ENCODE data around the gene ANKRD23.

ANKRD23 gene

DNA sequence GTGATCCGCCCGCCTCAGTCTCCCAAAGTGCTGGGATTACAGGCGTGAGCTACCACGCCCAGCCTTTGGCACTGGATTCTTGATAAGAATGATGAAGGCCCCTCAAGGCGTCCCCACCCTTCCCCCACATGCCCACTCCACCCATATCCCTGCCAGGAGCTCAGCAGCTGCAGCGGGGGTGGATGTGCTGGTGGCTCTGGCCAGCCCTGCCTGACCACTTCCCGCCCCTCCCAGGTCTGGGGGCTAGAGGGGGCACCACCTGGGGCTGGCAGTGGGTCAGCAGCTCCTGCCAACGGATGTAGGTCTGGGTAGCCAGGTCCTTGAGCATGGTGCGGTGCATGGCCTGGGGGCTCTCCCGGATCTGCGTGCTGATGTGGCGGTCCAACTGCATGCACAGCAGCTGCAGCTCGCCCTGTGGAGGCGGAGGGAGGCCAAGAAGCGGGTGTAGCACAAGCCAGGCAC, 33.8 kb upstream of the ANKRD23 start:
- no peak for DNase-seq (ENCODE audit: low read depth, low spot score)

DNA sequence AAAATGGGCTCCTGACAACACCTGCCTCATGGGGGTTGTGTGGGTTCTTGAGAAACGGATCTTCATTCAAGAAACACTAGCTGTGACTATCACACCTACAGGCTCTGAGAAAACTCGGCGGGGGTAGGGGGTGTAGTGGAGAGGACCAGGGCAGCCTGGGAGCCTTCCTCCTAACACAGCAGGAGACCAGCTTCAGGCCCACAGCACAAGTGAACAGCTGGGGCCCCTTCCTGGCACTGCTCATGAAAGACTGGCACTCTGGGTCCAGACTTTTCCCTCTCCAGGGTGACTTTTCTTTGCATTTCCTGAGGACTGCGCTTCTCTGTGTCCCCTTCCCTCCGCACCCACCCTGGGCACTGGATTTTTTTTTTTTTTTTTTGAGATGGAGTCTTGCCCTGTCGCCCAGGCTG, 33.2 kb upstream of the ANKRD23 start:
- no peak for DNase-seq (ENCODE audit: low read depth, low spot score)

DNA sequence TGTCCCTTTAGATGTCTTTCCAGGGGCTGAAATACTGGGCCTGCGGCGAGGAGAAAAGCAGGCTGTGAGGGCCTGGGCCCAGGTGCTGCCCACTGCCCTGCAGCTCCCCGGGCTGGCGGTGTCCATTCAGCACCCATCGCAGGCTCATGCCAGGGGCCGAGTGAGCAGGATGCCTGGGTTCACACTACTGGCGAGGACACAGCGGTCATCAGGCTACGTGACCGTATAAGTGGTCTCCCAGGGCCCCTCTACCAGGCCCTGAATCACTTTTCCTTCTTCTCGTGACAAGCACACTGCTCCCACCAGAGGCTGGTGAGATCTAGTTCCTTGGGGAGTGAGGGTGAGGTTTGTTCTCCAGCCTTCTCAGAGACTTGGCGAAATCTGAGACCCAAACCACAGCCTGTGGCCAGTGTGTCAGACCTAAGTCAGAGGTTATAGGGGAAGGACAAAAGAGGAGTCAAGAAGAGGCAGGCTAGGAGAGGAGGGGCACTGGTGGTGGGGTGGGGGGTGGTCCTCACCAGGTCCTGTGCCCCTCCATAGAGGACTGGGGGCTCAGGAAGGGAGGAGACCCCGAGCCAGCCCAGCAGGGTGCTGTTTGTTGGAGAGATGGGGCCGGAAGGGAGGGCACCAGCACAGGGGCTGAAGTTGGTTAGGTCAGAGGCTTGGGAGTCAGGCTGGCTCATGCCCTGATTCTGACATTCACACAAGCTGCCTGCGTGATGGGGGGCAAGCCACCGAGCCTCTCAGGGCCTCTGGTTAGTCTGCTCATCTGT, 32.6 kb upstream of the ANKRD23 start:
- peak; percentile 39 for DNase-seq (ENCODE audit: low read depth, low spot score)

DNA sequence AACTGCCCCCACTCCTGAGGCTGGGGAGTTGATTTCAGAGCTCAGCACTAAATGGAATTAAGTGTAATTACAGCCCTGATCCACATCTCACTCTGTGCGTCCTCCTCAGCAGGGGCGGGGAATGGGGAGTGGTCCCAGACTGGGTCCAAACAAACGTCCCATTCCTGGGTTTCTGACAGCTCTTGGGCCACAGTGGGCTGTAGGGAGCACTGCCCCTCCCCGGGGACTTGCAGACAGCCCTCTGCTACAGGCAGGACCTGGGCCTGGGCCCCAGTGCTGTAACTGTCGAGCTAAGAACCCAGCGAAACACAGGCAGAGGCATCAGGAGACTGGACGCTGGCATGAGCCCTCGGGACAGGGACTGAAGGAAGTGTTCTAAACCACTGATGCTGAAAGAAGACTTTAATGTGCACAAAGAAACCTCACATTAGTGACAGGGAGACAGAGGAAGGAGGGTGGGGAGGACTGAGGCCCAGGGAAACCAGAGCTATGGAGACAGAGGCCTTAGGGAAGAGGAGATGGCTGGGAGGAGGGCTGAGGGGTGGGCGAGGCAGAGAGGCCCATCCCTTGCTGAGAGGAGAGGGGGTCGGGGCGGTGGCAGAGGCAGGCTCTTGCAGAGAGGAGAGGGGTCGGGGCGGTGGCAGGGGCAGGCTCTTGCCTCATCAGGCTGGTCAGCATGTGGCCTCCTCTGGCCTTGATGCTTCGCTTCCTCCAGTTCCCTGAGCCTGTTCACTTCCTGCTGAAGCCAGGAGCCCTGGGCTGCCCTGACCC, 31.9 kb upstream of the ANKRD23 start:
- no peak for DNase-seq (ENCODE audit: low read depth, low spot score)

DNA sequence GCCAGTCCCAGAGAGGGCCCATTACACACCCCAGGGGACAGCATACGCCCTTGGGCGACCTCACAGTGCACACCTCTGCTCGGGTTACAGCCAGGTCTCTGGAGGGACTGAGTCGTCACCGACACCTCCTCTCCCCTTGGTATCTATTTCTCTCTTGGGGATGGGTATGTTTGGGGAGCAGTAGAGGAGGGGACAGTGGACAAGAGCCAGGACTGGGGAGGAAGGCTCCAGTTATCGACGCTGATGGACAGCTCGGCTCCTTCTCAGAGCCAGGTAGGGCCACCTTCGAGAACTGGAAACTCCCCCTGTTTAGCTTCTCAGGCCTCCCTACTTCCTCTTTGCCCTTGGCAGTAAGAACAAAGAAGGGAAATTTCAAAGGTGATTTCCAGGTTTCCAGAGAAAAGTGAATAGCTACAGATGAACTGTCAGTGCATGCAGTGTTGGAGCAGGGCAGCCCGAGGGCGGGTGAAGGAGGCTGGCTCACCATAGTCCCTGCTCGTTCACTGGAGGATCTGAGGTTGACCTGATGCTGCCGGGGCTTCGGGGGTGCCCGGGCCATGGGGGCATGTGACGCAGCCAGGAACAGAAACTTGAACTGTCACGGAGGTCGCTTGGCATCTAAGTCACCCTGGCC, 30.5 kb upstream of the ANKRD23 start:
- no peak for DNase-seq (ENCODE audit: low read depth, low spot score)

DNA sequence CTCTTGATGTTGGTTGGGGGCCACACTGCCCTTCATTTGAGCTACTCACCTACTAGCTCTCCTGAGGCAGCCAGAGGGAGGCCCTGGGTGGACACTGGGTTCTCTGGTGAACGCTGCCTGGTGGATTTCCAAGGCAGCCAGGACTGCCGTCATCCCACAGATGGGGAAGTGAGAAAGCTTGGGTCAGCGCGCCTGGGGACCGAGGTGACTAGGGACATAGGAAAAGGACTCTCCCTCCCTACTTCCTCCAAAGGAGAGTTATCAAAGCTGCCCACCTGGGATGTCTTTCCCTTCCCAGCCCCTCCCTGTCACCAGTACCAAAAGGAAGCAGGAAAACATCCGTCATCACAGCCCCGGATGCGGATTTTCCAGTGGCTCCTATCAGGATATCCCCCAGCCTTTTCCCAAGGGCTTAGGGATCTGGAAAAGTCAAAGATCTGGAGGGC, 29.9 kb upstream of the ANKRD23 start:
- no peak for DNase-seq (ENCODE audit: low read depth, low spot score)

DNA sequence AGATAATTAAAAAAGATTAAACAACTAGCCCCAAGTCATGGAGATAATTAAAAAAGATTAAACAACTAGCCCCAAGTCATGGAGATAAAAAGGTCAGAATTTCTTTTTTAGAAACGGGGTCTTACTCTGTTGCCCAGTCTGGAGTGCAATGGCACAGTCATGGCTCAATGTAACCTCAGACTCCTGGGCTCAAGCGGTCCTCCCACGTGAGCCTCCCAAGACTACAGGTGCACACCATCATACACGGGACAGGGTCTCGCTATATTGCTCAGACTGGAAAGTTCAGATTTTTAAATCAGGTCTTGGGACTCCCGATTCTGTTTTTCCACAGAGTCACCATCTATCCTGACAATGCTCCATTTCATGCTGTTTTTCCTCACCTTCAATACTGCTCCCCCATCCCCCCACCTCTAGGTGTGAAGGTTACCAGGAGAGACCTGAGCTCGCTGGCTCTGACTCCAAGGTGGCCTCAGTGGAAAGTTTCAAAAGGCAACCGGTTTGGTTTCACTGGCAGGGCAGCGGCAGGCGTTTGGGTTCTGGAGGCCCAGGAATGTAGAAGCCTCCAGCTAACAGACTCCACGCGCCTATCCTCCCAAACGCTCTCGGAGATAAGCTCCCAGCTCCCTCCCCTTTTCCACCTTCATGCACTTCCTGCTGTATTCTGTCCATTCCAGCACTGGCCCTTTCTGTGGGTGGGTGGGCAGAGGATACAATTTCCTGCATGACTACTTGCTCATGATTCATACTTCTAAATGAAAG, 28.9 kb upstream of the ANKRD23 start:
- DNase-seq (ENCODE audit: low read depth, low spot score), result no peak

DNA sequence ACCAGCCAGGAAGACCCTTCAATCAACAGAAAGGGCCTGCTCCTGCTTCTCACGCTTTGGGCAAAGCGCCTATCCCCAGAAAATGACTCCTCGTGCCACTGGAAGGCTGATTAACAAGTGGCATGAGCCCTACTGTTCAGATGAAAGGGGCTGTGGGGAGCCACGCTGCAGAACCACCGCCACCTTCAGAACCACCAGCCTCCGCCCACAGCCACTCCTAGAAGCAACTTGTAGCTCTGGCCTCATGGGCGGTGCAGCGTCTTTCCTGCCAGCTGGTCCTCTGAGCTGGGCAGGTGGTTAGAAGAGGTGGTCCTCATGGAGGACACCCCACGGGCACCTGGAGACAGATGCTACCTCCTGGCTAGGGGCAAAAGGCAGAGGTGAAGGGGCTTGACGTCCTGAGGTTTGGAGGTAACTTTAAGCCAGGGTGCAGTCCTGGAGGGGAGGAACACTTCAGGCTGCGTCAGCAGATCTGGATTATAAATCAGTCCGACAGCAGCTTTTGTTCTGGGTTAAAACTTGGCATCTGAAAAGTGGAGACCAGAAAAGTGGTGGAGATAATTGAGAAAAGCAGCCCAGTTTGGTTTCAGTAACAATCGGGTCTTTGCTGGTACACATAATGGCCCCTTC, 26.9 kb upstream of the ANKRD23 start:
- DNase-seq (ENCODE audit: low read depth, low spot score), result peak; percentile 54

DNA sequence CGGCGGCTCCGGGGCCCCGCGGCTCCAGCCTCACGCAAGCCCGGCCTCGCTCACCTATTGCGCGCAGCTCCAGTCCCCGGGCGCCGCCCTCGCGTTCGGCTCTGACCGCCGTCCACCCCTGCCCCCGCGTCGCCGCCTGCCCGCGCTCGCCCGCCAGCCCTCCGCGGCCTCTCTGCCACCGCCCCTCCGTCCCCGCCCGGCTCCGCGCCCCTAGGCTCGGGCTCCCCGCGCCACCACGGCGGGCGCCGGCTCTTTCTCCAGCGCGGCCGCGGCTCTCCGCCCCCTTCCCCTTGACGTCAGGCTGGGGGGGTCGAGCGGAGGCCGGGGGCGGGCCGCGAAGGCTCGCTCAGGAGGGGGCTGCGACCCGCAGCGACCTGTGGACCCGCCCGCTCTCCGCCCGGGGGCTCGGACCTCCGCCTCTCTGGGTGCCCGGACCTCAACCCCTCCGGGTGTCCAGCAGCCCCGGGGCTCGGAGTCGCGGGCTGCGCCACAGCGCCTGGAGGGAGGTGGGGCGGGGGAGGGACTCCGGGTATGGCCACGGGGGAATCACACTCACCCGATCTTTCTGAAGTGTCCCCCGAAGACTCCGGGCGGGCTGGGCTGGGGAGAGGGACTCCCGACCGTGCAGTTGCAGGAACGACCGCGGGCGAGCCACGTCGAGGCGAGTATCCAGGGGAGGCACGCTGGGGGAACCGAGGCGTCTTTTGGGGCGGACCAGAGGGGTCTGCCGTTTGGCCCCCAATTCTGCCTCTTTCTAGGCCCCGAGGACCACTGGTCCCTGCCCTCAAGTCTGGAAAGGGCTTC, 26.2 kb upstream of the ANKRD23 start, which contains the start of gene SEMA4C:
Gene SEMA4C (minus strand): TSS at position 259 of the 804 bp plus-strand sequence. CDS start 2,194 bp downstream, outside the sequence.
- peak; percentile 80 for DNase-seq (ENCODE audit: low read depth, low spot score)

DNA sequence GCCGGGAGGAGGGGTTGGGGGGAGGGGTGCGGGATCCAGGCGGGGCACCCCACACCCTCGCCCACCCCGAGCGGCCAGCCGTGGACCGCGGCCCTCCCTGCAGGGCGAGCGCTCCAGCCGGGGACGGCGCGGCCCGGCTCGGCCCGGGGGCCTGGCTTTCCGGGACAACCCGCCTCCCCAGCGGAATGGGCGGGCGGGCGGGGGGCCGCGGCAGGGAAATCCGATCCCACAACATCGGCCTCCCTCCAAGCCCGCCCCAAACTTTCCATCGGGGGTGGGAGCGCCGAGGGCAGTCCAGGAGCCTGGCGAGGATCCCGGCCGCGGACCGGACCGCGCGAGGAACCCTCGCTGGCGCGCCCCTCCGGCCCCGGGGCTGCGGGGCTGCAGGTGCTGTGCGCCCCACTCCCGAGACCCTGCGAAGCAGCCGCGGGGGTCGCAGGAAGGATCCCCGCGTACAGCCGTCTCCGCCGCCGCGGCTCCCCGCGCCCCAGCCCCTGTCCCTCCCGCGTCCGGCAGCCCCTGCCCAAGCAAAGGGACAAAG, 25.5 kb upstream of the ANKRD23 start:
- peak; percentile 90 for DNase-seq (ENCODE audit: low read depth, low spot score)

DNA sequence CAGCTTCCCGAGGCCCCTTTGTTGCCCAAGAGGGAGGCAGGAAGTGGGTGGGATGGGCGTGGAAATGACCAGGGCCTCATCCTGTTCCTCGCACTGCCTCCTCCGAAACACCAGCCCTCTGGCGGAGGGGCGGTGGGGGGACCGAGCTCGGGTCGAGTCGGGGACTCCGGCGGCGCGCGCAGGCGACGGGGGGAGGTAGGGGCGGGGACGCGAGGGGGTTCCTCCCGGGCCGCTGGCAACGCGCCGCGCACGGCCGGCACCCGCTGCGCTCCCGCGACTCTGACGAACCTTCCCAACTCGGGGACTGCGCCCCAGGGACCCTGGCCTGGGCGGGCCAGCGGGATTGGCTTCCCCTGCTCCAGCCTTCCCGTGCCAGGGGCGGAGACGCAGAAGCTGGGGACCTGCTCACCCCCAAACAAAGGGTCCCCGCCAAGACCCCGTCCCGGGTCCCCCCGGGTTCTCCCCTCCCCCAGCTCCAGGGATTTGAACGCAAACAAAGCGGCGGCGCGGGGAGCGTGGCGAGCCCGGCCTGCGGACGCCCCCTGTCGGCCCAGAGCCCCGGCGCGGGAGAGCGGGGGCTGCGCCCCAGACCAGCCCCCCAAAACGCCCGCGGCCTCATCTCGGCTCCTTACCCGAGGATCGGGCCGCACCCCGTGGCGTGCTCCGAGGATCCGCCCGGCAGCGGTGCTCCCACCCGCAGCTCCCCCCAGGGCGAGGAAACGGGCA, 24.9 kb upstream of the ANKRD23 start:
- peak; percentile 95 for DNase-seq (ENCODE audit: low read depth, low spot score)

DNA sequence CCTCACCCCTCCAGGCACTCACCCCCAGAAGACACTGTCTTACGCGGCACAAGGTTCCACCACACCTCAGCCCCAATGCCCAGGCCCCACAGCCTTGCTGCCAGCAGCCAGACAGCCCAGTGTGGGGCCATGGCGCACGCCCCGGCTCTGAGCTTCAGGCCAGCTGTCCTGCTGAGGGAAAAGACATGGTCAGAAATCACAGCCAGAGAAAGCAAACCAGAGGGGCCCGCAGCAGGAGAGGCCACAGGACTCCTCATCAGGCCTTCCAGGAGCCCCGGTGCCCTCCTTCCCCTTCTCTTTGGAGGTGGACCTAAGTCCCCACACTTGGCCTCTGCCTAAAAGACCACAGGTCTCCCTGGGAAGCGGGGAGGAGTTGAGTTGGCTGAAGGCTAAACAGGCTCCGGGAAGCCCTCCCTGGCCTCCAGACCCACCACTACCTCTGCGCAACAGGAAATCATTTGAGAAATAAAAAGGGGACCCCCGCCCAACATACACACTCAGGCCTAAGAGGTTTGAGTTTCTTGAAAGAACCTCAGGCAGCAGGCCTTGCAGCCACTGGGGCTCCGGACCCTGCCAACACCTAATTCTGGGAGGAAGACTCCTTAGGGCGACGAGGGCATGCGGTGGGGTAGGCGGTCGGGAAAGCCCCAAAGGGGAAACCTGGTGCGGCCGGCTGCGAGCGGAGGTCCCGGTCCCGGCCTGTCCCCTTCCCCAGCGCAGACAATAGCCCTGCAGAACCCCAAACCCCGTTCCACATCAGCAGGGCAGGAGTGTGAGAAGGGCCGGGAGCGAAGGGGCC, 24.1 kb upstream of the ANKRD23 start:
- peak; percentile 63 for DNase-seq (ENCODE audit: low read depth, low spot score)

DNA sequence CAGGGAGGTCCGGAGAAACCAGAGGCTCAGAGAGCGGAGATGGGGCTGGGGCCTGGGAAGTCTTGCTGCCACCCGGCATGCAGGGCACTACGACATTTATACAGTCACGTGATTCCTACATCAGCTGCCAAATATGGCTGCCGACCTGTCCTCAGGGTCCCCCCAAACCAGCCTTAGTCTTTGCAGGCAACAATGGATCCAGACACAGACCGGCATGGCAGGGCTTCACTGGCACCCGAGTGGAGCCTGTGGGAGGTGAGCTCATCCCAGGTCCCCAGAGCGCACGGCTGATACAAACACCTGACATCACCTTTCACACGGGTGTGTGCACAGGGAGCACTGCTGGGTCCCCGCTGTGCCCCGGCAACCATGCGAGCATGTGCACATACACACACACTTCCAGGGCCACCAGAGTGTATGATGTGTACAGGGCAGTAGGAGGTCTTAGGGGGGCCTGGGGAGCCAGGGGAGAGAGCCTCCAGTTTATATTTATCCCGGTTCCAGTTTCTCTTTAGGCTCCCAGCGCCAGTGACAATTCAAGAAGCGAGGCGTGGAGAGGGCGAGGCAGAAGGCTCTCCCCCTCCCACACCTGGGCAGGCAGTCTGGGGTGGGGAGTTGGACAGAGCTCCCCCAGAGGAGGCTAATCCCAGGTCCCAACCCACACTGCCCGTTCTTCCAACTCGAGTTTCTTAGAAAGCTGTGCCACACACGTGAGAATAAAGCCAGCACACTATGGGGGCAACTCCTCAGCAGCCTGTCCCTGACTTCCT, 23.4 kb upstream of the ANKRD23 start:
- no peak for DNase-seq (ENCODE audit: low read depth, low spot score)

DNA sequence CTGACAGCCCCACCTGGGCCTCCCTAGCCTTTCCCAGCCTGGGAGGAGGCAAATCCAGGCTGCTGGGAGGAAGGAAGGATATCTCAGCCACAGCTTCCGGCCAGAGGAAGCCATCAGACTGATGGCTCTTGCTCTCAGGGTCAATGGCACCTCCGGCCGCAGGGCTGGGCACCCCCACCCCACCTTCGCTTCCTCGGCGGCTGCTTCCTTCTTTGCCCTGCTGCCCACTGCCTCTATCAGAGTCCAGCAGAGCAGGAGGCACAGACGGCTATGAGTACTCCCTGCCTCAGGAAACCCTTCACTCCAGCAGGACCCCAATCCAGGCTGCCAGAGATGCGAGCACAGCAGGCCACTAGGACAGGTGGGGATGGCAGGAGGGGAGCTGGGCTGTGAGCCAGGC, 22.8 kb upstream of the ANKRD23 start:
- no peak for DNase-seq (ENCODE audit: low read depth, low spot score)

DNA sequence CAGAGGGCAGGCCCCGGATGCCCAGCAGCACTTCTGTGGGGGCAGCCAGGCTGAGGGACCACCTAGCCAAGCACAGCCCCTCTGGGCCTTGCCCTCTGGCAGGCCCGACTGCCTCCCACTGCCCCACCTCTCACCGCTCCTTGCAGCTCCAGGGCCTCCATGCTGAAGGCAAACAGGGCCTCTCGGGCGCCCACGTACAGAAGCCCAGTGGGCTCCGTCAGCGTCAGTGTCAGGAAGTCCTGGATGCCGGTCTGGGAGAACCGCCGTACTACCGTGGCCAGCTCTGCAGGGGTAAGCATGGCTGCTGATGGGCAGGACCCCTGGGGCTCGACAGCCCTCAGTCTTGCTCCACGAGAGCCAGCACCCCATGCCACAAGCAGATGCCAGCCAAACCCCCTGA, 22.3 kb upstream of the ANKRD23 start:
- no peak for DNase-seq (ENCODE audit: low read depth, low spot score)

DNA sequence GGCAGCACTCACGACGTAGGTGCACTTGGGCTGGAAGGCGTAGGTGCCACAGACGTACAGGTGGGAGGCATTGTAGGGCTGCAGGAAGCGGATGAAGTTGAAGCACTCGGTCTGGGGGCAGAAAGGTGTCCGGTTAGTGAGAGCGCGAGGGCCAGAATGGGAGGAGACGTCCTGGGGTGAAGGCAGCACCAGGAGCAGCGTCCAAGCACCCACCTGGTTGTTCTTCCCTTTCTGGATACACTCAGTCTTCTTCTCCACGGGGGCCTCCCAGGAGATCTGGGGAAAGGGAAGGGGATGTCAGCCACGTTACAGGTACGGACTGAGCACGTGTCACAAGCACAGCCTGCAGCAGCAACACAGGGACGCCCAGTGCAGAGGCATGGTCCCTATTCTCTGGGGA, 21.8 kb upstream of the ANKRD23 start:
- no peak for DNase-seq (ENCODE audit: low read depth, low spot score)

DNA sequence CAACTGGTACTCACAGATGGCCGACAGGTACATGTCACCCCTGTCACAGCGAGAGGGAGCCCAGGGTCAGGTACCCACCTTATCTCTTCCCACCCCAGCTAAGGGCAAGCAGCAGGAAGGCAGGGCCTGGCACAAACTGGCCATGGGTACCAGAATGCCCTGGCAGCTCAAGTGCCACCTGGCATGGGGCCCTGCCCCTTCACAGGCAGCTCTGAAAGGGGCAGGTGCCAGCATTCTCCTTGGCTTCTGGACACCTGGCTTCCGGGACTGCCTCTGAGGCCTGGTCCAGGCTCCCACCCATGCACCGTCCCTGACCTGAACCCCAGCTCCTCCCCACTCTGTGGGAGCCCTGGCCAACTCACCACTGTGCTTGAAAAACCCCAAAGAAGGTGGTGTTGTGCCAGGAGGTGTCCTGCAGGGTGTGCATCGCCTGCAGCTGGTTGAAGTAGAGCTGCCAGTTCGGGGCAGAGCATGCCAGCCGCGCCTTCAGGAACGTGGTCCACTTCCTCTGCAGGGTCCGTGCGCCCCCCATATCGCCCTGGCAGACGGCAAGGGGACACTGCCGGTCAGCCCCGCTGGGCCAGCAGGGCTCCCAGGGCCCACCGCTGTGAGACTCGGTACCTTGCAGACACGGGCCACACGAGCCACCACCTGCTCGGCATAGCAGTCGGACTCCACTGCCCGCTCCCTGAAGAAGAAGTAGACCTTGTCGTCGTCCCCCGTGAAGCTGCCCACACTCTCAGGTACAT, 20.7 kb upstream of the ANKRD23 start:
- DNase-seq (ENCODE audit: low read depth, low spot score), result no peak

Data from astrocyte of the hippocampus (primary cell).